Measurements from ENCODE around the gene ITGA7.

ITGA7 gene

GRCh38 chr12:55745361-55746173, 37.9 kb upstream of the ITGA7 start:
- peak overlapping the region; percentile 77 for H3K4me3 ChIP-seq (replicated peaks; ENCODE audit: low read depth, low read length)
- no peak for DNase-seq (ENCODE audit: extremely low read depth, low read depth)

GRCh38 chr12:55744340-55745030, 36.8 kb upstream of the ITGA7 start:
- no peak for DNase-seq (ENCODE audit: extremely low read depth, low read depth)
- TF ChIP-seq, protein P1, sequence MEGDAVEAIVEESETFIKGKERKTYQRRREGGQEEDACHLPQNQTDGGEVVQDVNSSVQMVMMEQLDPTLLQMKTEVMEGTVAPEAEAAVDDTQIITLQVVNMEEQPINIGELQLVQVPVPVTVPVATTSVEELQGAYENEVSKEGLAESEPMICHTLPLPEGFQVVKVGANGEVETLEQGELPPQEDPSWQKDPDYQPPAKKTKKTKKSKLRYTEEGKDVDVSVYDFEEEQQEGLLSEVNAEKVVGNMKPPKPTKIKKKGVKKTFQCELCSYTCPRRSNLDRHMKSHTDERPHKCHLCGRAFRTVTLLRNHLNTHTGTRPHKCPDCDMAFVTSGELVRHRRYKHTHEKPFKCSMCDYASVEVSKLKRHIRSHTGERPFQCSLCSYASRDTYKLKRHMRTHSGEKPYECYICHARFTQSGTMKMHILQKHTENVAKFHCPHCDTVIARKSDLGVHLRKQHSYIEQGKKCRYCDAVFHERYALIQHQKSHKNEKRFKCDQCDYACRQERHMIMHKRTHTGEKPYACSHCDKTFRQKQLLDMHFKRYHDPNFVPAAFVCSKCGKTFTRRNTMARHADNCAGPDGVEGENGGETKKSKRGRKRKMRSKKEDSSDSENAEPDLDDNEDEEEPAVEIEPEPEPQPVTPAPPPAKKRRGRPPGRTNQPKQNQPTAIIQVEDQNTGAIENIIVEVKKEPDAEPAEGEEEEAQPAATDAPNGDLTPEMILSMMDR (IDR thresholded peaks at IDR 0.05; ENCODE audit: low read depth, low read length, missing control alignments): no peak
- H3K4me3 ChIP-seq (replicated peaks; ENCODE audit: low read depth, low read length): peak overlapping the region; percentile 77

More at GRCh38 chr12:55745361-55746173, 37.9 kb upstream of the ITGA7 start:
- TF ChIP-seq, protein P1 (IDR thresholded peaks at IDR 0.05; ENCODE audit: low read depth, low read length, missing control alignments): no peak

- H3K4me3 ChIP-seq (replicated peaks; ENCODE audit: low read depth, low read length): peak overlapping the region; percentile 77
- TF ChIP-seq, protein P1 (IDR thresholded peaks at IDR 0.05; ENCODE audit: low read depth, low read length, missing control alignments): no peak
Measured at GRCh38 chr12:55743406-55744339, 36.0 kb upstream of the ITGA7 start.

GRCh38 chr12:55742719-55743405, 35.2 kb upstream of the ITGA7 start, which contains the start of gene GDF11:
GDF11 (plus strand) TSS chr12:55743122; CDS start chr12:55743317, 195 bp downstream.
- peak within 1 kb of the TSS; percentile 77 for H3K4me3 ChIP-seq (replicated peaks; ENCODE audit: low read depth, low read length)
- no peak for DNase-seq (ENCODE audit: extremely low read depth, low read depth)
- TF ChIP-seq, protein P1 (IDR thresholded peaks at IDR 0.05; ENCODE audit: low read depth, low read length, missing control alignments): no peak

More at GRCh38 chr12:55743406-55744339, 36.0 kb upstream of the ITGA7 start:
- DNase-seq (ENCODE audit: extremely low read depth, low read depth): no peak

GRCh38 chr12:55741931-55742680, 34.4 kb upstream of the ITGA7 start:
- TF ChIP-seq, protein P1 (IDR thresholded peaks at IDR 0.05; ENCODE audit: low read depth, low read length, missing control alignments): no peak
- DNase-seq (ENCODE audit: extremely low read depth, low read depth): no peak
- H3K4me3 ChIP-seq (replicated peaks; ENCODE audit: low read depth, low read length): peak overlapping the region; percentile 38
